ENCODE measurements around the gene PCDHGC4. TPM values are rescaled to one million over a fixed set of nuclear protein-coding genes. Genes with fewer than 3 reads are reported as not detected.

PCDHGC4 gene
- total RNA-seq, 2 donors from 2014 or later: 3.8 to 4.1 TPM

DNA sequence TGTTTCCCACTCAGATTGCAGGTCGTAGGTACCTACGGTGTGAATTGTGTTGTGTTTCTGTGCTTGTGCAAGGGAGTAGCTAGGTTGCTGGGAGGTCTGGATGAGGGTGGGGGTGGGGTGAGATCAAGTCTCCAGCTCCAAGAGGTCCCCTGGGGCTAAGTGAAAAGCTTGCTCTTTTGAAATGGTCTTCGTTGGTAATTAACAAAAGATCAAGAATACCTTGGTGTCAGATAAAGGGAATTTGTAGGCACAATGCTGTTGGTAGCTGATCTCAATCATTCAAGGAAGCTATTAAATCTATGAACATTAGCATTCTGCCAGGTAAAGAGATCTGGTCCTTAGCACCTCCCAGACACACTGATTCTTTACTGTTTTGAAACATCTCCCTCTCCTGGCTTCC is 928 bp upstream of the PCDHGC4 start:
- 36% methylated on average over 3 of the region's 3 CpGs for WGBS
- Histone ChIP-seq H3K4me1 (replicated peaks) (no peaks in the 10 kb centered on the region), H3K9me3 (no peaks in the 10 kb centered on the region), H3K27ac (no peak overlapping the region), H3K36me3 (no peaks in the 10 kb centered on the region), H3K27me3 (replicated peaks; ENCODE audit: insufficient read depth) (no peaks in the 10 kb centered on the region), H3K4me3 (no peak overlapping the region)
- TF ChIP-seq POLR2AphosphoS5 (IDR thresholded peaks at IDR 0.05): no peak
- TF ChIP-seq POLR2A (IDR thresholded peaks at IDR 0.05): no peak
- TF ChIP-seq, protein P1, sequence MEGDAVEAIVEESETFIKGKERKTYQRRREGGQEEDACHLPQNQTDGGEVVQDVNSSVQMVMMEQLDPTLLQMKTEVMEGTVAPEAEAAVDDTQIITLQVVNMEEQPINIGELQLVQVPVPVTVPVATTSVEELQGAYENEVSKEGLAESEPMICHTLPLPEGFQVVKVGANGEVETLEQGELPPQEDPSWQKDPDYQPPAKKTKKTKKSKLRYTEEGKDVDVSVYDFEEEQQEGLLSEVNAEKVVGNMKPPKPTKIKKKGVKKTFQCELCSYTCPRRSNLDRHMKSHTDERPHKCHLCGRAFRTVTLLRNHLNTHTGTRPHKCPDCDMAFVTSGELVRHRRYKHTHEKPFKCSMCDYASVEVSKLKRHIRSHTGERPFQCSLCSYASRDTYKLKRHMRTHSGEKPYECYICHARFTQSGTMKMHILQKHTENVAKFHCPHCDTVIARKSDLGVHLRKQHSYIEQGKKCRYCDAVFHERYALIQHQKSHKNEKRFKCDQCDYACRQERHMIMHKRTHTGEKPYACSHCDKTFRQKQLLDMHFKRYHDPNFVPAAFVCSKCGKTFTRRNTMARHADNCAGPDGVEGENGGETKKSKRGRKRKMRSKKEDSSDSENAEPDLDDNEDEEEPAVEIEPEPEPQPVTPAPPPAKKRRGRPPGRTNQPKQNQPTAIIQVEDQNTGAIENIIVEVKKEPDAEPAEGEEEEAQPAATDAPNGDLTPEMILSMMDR (IDR thresholded peaks at IDR 0.05): no peak
- intact Hi-C loops (cut with DNase I): no loop called here
- no peak for DNase-seq (ENCODE audit: low spot score)

DNA sequence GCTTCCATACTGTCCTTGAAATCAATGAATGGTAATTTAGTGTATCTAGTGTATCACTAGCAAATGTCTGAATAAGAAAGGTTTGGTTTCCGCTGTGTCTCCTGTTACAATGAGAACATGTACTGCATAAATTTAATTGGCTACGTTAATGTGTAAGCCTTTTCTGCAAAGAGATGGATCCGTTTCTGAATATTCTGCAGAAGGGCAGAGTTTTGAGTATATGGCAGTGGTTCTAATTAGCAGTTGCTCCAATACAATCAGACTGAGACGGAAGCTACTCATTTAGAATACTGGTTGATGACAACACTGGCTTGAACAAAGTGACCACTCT is 555 bp upstream of the PCDHGC4 start:
- no peak overlapping the region for H3K27ac ChIP-seq
- TF ChIP-seq POLR2AphosphoS5 (IDR thresholded peaks at IDR 0.05) (no peak), POLR2A (IDR thresholded peaks at IDR 0.05) (no peak)
- TF ChIP-seq, protein P1 (IDR thresholded peaks at IDR 0.05): no peak
- H3K27me3 ChIP-seq (replicated peaks; ENCODE audit: insufficient read depth): no peaks in the 10 kb centered on the region
- DNase-seq (ENCODE audit: low spot score): no peak
- peak overlapping the region; percentile 21 for H3K4me3 ChIP-seq
- no peaks in the 10 kb centered on the region for H3K9me3 ChIP-seq
- intact Hi-C loops (cut with DNase I): no loop called here
- no peaks in the 10 kb centered on the region for H3K4me1 ChIP-seq (replicated peaks)
- no peaks in the 10 kb centered on the region for H3K36me3 ChIP-seq
- 8% methylated on average over 4 of the region's 4 CpGs for WGBS

DNA sequence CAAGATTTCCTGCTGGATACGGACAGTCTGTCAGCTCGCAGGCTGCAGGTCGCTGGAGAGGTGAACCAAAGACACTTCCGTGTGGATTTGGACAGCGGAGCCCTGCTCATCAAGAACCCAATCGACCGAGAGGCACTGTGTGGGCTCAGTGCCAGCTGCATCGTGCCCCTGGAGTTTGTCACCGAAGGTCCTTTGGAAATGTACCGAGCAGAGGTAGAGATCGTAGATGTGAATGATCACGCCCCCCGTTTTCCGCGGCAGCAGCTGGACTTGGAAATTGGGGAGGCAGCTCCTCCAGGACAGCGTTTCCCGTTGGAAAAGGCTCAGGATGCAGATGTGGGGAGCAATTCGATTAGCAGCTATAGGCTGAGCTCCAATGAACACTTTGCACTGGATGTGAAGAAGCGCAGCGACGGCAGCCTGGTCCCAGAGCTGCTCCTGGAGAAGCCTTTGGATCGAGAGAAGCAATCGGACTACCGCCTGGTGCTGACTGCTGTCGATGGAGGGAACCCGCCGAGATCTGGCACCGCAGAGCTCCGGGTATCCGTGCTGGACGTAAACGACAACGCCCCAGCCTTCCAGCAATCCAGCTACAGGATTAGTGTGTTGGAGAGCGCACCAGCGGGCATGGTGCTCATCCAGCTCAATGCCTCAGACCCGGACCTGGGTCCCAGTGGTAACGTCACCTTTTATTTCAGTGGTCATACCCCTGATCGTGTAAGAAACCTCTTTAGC is 658 bp downstream of the PCDHGC4 start:
- no peaks in the 10 kb centered on the region for H3K9me3 ChIP-seq
- 50% methylated on average over 38 of the region's 38 CpGs for WGBS
- intact Hi-C loops (cut with DNase I): no loop called here
- H3K27ac ChIP-seq: no peak overlapping the region
- TF ChIP-seq POLR2AphosphoS5 (IDR thresholded peaks at IDR 0.05) (no peak), POLR2A (IDR thresholded peaks at IDR 0.05) (no peak)
- TF ChIP-seq, protein P1 (IDR thresholded peaks at IDR 0.05): no peak
- no peaks in the 10 kb centered on the region for H3K4me1 ChIP-seq (replicated peaks)
- DNase-seq (ENCODE audit: low spot score): no peak
- H3K4me3 ChIP-seq: peak overlapping the region in 1 of 2 donors; percentile 21
- H3K36me3 ChIP-seq: no peaks in the 10 kb centered on the region
- H3K27me3 ChIP-seq (replicated peaks; ENCODE audit: insufficient read depth): no peaks in the 10 kb centered on the region

DNA sequence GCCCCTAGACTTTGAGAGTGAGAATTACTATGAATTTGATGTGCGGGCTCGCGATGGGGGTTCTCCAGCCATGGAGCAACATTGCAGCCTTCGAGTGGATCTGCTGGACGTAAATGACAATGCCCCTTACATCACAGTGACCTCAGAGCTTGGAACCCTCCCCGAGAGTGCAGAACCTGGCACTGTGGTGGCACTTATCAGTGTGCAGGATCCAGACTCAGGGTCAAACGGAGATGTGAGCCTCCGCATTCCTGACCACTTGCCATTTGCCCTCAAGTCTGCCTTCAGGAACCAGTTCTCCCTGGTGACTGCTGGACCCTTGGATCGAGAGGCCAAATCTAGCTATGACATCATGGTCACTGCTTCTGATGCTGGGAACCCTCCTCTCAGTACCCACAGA is 1.3 kb downstream of the PCDHGC4 start:
- TF ChIP-seq POLR2A (IDR thresholded peaks at IDR 0.05): no peak
- TF ChIP-seq, protein P1 (IDR thresholded peaks at IDR 0.05): no peak
- TF ChIP-seq POLR2AphosphoS5 (IDR thresholded peaks at IDR 0.05): no peak
- H3K4me1 ChIP-seq (replicated peaks): no peaks in the 10 kb centered on the region
- WGBS: 91% methylated on average over 9 of the region's 9 CpGs
- no peaks in the 10 kb centered on the region for H3K27me3 ChIP-seq (replicated peaks; ENCODE audit: insufficient read depth)
- no peak for DNase-seq (ENCODE audit: low spot score)
- intact Hi-C loops (cut with DNase I): no loop called here
- H3K9me3 ChIP-seq: no peaks in the 10 kb centered on the region
- no peaks in the 10 kb centered on the region for H3K36me3 ChIP-seq
- no peak overlapping the region for H3K4me3 ChIP-seq
- no peak overlapping the region for H3K27ac ChIP-seq

DNA sequence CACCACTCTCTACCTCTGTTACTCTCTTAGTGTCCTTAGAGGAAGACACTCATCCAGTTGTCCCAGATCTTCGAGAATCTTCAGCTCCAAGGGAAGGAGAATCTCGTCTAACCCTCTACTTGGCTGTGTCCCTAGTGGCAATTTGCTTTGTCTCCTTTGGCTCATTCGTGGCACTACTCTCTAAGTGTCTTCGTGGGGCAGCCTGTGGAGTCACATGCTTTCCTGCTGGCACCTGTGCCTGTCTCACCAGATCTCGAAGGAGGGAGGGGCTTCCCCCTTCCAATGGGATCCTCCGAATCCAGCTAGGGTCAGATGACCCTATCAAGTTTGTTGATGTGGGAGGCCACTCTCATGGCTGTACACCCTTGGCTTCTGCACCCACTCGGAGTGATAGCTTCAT is 2.3 kb downstream of the PCDHGC4 start:
- TF ChIP-seq POLR2AphosphoS5 (IDR thresholded peaks at IDR 0.05): no peak
- TF ChIP-seq, protein P1 (IDR thresholded peaks at IDR 0.05): no peak
- TF ChIP-seq POLR2A (IDR thresholded peaks at IDR 0.05): no peak
- 68% methylated on average over 7 of the region's 7 CpGs for WGBS
- Histone ChIP-seq H3K4me3 (no peak overlapping the region), H3K27me3 (replicated peaks; ENCODE audit: insufficient read depth) (no peaks in the 10 kb centered on the region), H3K4me1 (replicated peaks) (no peaks in the 10 kb centered on the region), H3K9me3 (no peaks in the 10 kb centered on the region), H3K36me3 (no peaks in the 10 kb centered on the region), H3K27ac (no peak overlapping the region)
- DNase-seq (ENCODE audit: low spot score): no peak
- intact Hi-C loops (cut with DNase I): no loop called here
